NT2/D1 (cell line): ENCODE measurements around the gene BANP.
"Not testable (repeated sequence)": the region's sequence is repeated elsewhere in the genome, so short reads cannot be mapped to it uniquely, and the experiment has no call there.

Experiments used
- DNase-seq: peaks from one replicate; pipeline ENCODE4 v3.0.0-alpha.2; 2011; ENCODE audit warnings: low read depth, low spot score
- H3K27me3 ChIP-seq: 2 replicates; pipeline ENCODE4 v1.6.0; 2011; ENCODE audit warnings: mild to moderate bottlenecking; ENCODE audit not compliant: insufficient read length, insufficient read depth
- H3K36me3 ChIP-seq: 2 replicates; pipeline ENCODE4 v1.6.1; 2011; ENCODE audit warnings: mild to moderate bottlenecking, low read length, mixed read lengths; ENCODE audit not compliant: insufficient read depth, insufficient read length
- H3K4me1 ChIP-seq: 2 replicates; pipeline ENCODE4 v1.5.1; 2011; ENCODE audit not compliant: insufficient read depth, insufficient read length
- H3K4me3 ChIP-seq: 2 replicates; pipeline ENCODE4 v1.5.1; 2011; ENCODE audit warnings: low read depth; ENCODE audit not compliant: insufficient read length
- H3K9ac ChIP-seq: 2 replicates; pipeline ENCODE4 v1.6.0; 2011; ENCODE audit warnings: low read depth; ENCODE audit not compliant: insufficient read length
- H3K9me3 ChIP-seq: 2 replicates; pipeline ENCODE4 v1.5.1; 2011; ENCODE audit warnings: mild to moderate bottlenecking, low read length; ENCODE audit not compliant: insufficient read depth
- SUZ12 ChIP-seq: IDR thresholded peaks from 2 replicates; pipeline ENCODE4 v1.6.1; 2011; ENCODE audit not compliant: insufficient read length, insufficient read depth; ENCODE audit errors: extremely low read depth
- YY1 ChIP-seq: IDR thresholded peaks from 2 replicates; pipeline ENCODE4 v1.6.1; 2011; ENCODE audit not compliant: insufficient read length, insufficient read depth
- ZNF274 ChIP-seq: IDR thresholded peaks from 2 replicates; pipeline ENCODE4 v1.6.1; 2011; ENCODE audit warnings: mild to moderate bottlenecking, low read depth, low read length

The BANP gene

DNA sequence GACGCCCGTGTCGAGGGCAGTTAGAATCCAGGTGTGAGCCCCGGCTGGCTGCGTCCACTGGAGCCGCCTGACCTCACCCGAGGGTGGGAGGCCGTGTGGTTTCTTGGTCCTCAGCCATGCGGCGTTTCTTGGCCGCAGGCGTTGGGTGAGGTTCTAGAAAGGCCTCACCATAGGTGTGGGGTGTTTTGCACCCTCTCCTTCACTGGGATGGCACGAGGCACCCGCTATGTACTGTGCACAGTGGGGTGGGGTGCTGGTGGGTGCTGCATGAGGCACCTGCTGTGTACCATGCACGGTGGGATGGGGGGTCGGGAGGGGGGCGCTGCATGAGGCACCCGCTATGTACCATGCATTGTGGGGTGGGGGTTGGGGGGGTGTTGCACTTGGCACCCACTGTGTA, 169.6 kb downstream of the BANP start:
- peak overlapping the region; percentile 50 for H3K9ac ChIP-seq
- no peaks in the 10 kb centered on the region for H3K27me3 ChIP-seq
- no peak for DNase-seq
- TF ChIP-seq YY1 (no peak), SUZ12 (no peak), ZNF274 (no peak)
- no peaks in the 10 kb centered on the region for H3K9me3 ChIP-seq
- no peak overlapping the region for H3K4me3 ChIP-seq
- H3K36me3 ChIP-seq, result no peaks in the 10 kb centered on the region
- peaks cover 7% of the 10 kb centered on the region for H3K4me1 ChIP-seq

DNA sequence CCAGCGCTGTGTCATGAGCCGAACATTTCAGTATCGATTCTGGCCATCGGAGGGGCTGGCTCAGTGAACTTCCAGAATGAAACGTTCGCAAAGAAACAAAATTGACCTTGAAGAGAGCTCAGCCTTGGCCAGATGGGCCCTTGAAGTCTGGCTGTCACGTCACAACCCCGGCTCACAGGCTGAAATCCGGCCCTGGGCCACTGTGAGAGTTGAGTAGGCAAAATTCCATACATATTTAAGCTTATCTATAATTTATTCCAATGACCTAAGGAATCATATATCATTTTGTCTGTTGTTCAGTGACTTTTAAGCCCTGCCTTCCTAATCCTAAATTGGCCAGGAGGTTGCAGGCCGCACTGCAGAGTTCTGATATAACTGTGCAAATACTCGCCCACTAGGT, 170.2 kb downstream of the BANP start:
- H3K27me3 ChIP-seq, H3K9ac ChIP-seq, H3K4me3 ChIP-seq, DNase-seq, H3K36me3 ChIP-seq, H3K4me1 ChIP-seq, H3K9me3 ChIP-seq: not testable (repeated sequence)

DNA sequence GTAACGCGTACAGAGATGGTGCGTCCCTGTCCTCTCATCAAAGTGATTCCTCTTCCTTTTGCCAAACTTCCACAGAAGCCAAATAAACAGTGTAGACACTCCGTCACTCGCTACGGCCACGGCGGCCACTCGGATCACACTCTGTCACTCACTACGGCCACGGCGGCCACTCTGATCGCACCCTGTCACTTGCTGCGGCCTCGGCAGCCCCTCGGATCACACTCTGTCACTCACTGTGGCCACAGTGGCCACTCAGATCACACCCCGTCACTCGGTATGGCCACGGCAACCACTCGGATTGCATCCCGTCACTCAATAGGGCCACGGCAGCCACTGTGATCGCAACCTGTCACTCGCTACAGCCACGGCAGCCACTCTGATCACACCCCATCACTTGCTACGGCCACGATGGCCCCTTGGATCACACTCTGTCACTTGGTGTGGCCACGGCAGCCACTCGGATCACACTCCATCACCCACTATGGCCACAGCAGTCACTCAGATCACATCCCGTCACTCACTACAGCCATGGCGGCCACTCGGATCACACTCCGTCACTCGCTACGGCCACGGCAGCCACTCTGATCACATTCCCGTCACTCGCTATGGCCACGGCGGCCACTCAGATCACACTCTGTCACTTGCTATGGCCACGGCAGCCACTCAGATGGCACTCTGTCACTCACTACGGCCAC, 170.8 kb downstream of the BANP start:
- H3K9ac ChIP-seq, result no peak overlapping the region
- H3K4me3 ChIP-seq, result no peak overlapping the region
- H3K36me3 ChIP-seq, result no peaks in the 10 kb centered on the region
- no peaks in the 10 kb centered on the region for H3K27me3 ChIP-seq
- no peak for DNase-seq
- H3K9me3 ChIP-seq, result no peaks in the 10 kb centered on the region
- H3K4me1 ChIP-seq, result peaks cover 7% of the 10 kb centered on the region
- no peak for TF ChIP-seq ZNF274
- TF ChIP-seq SUZ12, result no peak
- TF ChIP-seq YY1, result no peak
